PC-9 (cell line): ENCODE measurements around the gene PIGP.

Experiments used
- CTCF ChIP-seq: fragments of 200-600 bp; sonication (generic); conservative IDR thresholded peaks from 2 replicates; pipeline ENCODE4 v1.6.1; 2017; ENCODE audit warnings: mixed run types, antibody characterized with exemption, mild to moderate bottlenecking, moderate library complexity
- EZH2 ChIP-seq: fragments of 200-600 bp; sonication (generic); IDR thresholded peaks from 2 replicates; pipeline ENCODE4 v1.8.0; 2017; ENCODE audit warnings: antibody characterized with exemption, low read depth

- TF ChIP-seq CTCF: no peak
- TF ChIP-seq EZH2: no peak
Observed at GRCh38 chr21:37075214-37075770, 2.4 kb upstream of the PIGP start.
